ENCODE data around the gene SRRT. TPM values are rescaled to one million over a fixed set of nuclear protein-coding genes. Genes with fewer than 3 reads are reported as not detected.

Gene SRRT, protein sequence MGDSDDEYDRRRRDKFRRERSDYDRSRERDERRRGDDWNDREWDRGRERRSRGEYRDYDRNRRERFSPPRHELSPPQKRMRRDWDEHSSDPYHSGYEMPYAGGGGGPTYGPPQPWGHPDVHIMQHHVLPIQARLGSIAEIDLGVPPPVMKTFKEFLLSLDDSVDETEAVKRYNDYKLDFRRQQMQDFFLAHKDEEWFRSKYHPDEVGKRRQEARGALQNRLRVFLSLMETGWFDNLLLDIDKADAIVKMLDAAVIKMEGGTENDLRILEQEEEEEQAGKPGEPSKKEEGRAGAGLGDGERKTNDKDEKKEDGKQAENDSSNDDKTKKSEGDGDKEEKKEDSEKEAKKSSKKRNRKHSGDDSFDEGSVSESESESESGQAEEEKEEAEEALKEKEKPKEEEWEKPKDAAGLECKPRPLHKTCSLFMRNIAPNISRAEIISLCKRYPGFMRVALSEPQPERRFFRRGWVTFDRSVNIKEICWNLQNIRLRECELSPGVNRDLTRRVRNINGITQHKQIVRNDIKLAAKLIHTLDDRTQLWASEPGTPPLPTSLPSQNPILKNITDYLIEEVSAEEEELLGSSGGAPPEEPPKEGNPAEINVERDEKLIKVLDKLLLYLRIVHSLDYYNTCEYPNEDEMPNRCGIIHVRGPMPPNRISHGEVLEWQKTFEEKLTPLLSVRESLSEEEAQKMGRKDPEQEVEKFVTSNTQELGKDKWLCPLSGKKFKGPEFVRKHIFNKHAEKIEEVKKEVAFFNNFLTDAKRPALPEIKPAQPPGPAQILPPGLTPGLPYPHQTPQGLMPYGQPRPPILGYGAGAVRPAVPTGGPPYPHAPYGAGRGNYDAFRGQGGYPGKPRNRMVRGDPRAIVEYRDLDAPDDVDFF
- total RNA-seq (2022; extraction: Qiagen RNA extraction; ENCODE audit: low read depth): 121 to 158 TPM (median 149 TPM) in 5 replicates

DNA sequence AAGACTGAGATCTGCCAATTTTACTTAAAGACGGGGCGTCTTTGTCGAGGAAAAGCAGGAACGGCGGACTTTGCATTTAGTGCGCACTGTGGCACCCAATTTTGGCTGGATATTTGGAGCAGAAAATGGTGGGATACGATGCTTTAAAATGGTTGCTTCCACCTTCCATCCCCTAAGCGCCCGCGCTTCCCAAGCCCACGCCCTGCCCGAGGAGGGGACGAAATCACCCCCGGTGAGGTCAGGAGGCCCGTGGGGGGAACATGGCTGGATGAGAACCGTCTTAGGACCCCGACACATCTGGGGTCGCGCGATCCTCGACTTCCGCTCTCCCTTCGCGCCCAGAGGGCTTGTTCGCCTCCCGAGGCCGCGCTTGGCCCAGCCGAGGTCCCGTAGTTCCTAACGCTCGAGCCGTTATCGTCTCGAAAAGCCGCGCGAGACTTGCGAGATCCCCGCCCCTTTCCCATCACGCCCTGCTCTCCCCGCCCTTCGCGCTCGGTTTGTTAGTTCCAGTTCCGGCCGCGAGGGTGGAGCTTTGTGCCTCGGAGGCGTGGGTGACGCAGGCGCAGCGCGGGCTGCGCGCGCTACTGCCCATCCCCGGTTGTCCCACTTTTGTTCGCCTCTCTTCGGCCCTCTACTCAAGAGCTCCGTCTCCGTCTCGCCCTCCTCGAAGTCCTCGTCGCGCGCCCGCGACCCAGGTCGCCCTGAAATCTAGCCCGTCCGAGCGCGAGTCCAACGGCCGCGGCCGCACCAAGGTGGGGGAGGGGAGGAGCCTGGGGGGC lies at the start of gene SRRT:
TSS of gene SRRT (plus strand) at position 527 of the 779 bp plus-strand sequence. CDS start 488 bp downstream, outside the sequence.

DNA sequence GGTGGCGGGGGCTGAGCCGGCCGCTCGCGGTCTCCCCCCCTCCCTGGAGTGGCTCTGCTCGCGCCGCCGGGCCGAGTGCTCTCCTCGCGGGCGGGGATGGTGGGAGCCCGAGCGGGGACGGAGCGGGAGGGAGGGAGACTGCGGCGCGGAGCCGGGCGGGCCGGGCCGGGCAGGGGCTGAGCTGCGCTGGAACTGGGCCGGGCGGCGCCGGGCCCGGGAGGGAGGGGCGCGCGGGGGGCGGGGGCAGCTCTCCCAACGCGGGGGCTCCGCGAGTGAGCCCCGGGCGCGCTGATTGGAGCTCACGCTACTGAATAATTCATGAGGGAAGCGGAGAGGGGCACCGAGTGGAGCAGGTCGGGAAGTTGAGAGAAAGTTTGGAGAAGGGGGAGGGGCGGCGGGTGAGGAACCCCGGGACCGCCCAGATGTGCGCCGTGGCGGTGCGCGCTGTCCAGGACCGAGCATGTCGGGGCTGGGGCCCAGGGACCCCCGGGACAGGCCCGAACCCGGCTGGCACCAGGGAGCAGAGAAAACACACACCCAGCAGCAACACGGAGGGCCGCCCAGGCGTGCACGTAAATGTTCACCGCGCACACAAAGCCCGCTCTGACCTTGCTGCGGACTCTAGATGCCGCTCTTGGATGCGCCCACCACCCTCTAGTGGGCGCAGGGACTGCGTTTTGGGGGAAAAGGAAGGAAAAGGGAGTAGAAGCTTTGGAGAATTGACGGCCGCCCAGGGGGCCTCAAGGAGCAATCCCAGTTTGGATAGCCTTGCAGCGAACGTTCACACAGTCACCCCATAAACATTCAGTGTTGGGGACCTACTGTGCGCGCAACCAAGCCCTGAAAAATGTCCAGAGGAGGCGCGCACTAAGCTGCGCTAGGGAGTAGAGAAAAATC lies 47.3 kb upstream of the SRRT start, which contains the start of gene EPHB4:
TSS of gene EPHB4 (minus strand) at position 194 of the 897 bp plus-strand sequence. CDS start 493 bp downstream, outside the sequence.

DNA sequence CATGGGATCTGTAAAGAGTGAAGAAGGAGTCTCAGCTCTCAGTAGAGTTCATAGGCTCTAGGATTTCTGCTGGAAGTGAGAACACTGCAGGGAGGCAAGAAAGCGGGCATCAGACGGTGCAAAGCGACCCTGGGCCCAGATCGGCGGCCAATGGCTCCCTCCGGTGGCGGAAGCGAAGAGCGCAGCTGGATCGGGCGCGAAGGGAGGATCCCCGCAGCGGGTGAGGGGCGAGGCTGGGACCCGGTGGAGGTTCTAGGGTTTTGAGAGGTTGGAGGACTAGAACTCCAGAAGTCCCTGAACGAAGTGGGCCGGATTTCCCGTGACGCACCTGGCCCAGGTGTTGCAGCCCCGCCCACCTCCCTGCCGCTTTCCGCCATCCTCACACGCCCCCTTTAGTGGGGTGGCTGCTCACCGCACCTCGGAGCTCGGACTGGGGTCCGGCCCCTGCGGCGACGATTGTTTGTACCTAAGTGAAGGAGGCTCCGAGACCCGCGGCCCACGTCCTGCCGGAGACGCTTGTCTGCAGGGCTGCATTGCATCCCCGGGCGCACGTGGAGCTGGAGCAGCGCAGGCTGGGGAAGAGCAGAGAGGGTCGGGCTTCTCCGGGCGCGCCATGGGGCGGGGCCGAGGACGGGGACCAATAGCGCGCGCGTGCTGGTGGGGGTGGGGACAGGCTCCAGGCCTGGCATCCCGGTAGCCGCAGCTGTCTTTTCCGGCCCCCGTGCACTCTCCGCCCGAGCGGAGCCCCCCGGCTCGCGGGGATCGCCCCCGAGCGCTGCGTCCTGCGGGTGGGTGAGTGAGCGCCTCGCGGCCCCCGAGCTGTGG lies 22.6 kb upstream of the SRRT start, which contains the start of gene SLC12A9:
TSS of gene SLC12A9 (plus strand) at position 666 of the 825 bp plus-strand sequence. CDS start 1,485 bp downstream, outside the sequence.

DNA sequence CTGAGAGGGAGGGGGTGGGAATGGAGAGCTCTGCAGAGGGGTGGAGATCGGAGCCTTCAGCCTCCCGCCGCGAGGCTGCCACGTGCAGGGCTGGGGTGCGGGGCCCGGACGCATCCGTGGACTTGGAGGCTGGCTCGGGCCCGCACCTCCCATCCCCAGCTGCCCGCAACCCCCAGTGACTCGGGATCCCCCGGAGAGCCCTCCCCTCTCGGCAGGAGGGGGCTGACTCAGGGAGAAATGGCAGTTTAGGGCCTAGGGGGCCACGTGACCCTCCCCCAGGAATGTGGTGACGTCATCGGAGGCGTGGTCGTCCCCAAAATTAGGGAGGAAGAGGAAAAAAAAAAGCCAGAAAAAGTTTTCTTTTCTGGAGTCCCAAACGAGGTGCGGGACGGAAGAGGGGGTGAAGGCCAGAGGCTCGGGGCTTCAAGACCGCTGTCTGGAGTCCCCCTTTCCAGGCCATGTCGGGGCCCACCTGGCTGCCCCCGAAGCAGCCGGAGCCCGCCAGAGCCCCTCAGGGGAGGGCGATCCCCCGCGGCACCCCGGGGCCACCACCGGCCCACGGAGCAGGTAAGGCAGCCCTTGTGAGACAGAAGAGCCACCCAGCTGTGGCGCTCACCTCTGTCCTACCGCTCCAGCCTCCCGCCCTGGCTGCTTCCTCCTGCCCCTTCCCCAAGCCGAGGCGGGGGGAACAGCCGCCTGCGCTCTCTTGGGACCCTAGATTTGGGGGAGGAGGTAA lies 7.7 kb upstream of the SRRT start, which contains the start of gene TRIP6:
TSS of gene TRIP6 (plus strand) at position 348 of the 736 bp plus-strand sequence. CDS start at position 459, 111 bp downstream.

DNA sequence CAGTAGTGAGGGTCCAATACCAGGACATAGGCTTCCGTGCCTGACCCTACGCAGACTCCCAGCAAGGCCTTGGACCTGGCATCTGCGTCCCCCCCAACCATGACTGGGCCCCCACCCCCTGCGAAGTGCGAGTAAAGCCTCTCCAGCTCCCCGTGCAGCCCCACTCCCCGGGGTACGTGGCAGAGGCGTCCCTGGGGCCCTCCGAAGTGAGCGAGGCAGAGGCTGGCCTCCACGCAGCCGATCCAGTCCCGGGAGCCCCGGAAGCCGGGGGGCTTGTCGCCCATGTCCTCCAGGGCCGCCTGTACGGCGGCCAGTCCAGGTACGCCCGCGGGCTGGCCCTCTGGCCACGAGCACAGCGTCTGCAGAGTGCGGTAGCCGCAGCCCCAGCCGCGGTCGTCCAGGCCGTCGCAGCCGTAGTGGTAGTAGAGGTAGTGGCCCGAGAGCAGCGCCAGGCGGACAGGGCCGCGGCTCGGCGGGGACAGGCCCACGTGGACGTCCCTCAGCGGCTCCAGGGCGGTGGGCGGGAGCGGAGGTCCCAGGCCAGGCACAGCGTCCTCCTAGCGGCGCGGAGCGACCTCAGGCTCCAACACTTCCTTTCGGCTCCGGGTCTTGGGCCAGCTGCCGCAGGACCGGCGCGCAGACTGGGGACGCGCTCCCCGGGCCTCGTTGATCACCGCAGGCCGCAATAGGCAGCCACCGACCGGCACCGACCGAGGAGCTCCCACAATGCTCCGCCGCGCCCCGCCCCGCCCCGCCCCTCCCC lies 14.3 kb downstream of the SRRT start, which contains the start of gene UFSP1:
TSS of gene UFSP1 (minus strand) at position 728 of the 763 bp plus-strand sequence. CDS start at position 284, 444 bp downstream.

DNA sequence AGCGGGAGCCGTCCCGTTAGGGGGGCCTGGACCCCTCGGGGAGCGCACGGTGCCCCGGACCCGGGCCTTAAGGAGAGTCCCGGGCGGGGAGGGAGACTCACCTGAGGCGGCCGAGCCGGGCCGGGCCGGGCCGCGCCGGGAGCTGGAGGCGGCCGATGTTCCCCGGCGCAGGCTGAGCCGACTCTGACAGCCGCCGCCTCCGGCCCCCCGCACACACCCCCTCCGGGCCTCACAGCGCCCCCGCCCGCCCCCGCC lies 20.7 kb downstream of the SRRT start, which contains the start of gene ACHE:
TSS of gene ACHE (minus strand) at position 188 of the 255 bp plus-strand sequence. CDS start 1,656 bp downstream, outside the sequence.

Other genes with a start within 250 kb of the SRRT start
- 2.6 to 3.4 TPM (median 2.9 TPM) in 5 replicates for gene TFR2, start 233.6 kb upstream of the SRRT start, total RNA-seq (2022; extraction: Qiagen RNA extraction; ENCODE audit: low read depth)
- gene ACTL6B, start 218.7 kb upstream of the SRRT start, total RNA-seq (2022; extraction: Qiagen RNA extraction; ENCODE audit: low read depth): not detected in 5 replicates
- 165 to 268 TPM (median 251 TPM) in 5 replicates for gene GNB2, start 201.4 kb upstream of the SRRT start, total RNA-seq (2022; extraction: Qiagen RNA extraction; ENCODE audit: low read depth)
- 16.1 to 22.5 TPM (median 17.8 TPM) in 5 replicates for gene GIGYF1, start 180.9 kb upstream of the SRRT start, total RNA-seq (2022; extraction: Qiagen RNA extraction; ENCODE audit: low read depth)
- gene POP7, start 169.0 kb upstream of the SRRT start, total RNA-seq (2022; extraction: Qiagen RNA extraction; ENCODE audit: low read depth): 72.6 to 107 TPM (median 103 TPM) in 5 replicates
- gene EPO, start 154.6 kb upstream of the SRRT start, total RNA-seq (2022; extraction: Qiagen RNA extraction; ENCODE audit: low read depth): 0.03 TPM in 1 of 5 replicates, not detected in the others
- not detected in 5 replicates for gene ZAN, start 141.5 kb upstream of the SRRT start, total RNA-seq (2022; extraction: Qiagen RNA extraction; ENCODE audit: low read depth)
- gene EPHB4, start 47.6 kb upstream of the SRRT start, total RNA-seq (2022; extraction: Qiagen RNA extraction; ENCODE audit: low read depth): 37.3 to 43.6 TPM (median 42.9 TPM) in 5 replicates
- gene SLC12A9, start 22.4 kb upstream of the SRRT start, total RNA-seq (2022; extraction: Qiagen RNA extraction; ENCODE audit: low read depth): 13.4 to 16.7 TPM (median 15.2 TPM) in 5 replicates
- 38.1 to 61.9 TPM (median 55.4 TPM) in 5 replicates for gene TRIP6, start 7.7 kb upstream of the SRRT start, total RNA-seq (2022; extraction: Qiagen RNA extraction; ENCODE audit: low read depth)
- gene UFSP1, start 14.6 kb downstream of the SRRT start, total RNA-seq (2022; extraction: Qiagen RNA extraction; ENCODE audit: low read depth): 4.7 to 7.2 TPM (median 5.4 TPM) in 5 replicates
- 1.1 to 2.2 TPM (median 2.0 TPM) in 5 replicates for gene ACHE, start 20.8 kb downstream of the SRRT start, total RNA-seq (2022; extraction: Qiagen RNA extraction; ENCODE audit: low read depth)
- gene MUC3A, start 74.4 kb downstream of the SRRT start, total RNA-seq (2022; extraction: Qiagen RNA extraction; ENCODE audit: low read depth): 8.9 to 15.9 TPM (median 12.7 TPM) in 5 replicates
- gene MUC12, start 94.5 kb downstream of the SRRT start, total RNA-seq (2022; extraction: Qiagen RNA extraction; ENCODE audit: low read depth): 15.7 to 22.4 TPM (median 18.7 TPM) in 5 replicates
- gene MUC17, start 145.0 kb downstream of the SRRT start, total RNA-seq (2022; extraction: Qiagen RNA extraction; ENCODE audit: low read depth): 0.01 to 0.07 TPM (median 0.03 TPM) in 5 replicates
- 9.9 to 13.3 TPM (median 10.4 TPM) in 5 replicates for gene TRIM56, start 210.4 kb downstream of the SRRT start, total RNA-seq (2022; extraction: Qiagen RNA extraction; ENCODE audit: low read depth)

All from A549 treated with CpdA at 1 μM for 4 hours (cell line).